ENCODE results near the gene XYLT1. TPM values are rescaled to one million over a fixed set of nuclear protein-coding genes. Genes with fewer than 3 reads are reported as not detected.

Gene XYLT1
- total and polyA plus RNA-seq, 9 of the 15 experiments (the other 6 are each of a cell fraction or from before 2014, with no cell fraction given), result 0.03 to 0.09 (median 0.08) TPM; not detected in 6

- BruUV-seq (replicated peaks), result no TSS peak
- Histone ChIP-seq H3K4me2 (ENCODE audit: insufficient read depth, low read length) (no peak overlapping the region), H3K27ac (ENCODE audit: extremely low read depth, low read depth, low read length) (no peak overlapping the region), H3K36me3 (ENCODE audit: control insufficient read depth, insufficient read depth, low read length) (no peaks in the 10 kb centered on the region), H3K27me3 (ENCODE audit: control insufficient read depth in 2 of 2, insufficient read depth in 2 of 2, low read length in 2 of 2) (peaks cover 16 to 56% of the 10 kb centered on the region in 2 experiments; a peak in 4 of 5 replicates), H3K4me1 (replicated peaks in 1 of 2; ENCODE audit: control insufficient read depth in 2 of 2, insufficient read depth in 2 of 2, low read length in 2 of 2) (no peaks in the 10 kb centered on the region), H3K9me3 (replicated peaks; ENCODE audit: control insufficient read depth, insufficient read depth, low read depth, low read length) (no peaks in the 10 kb centered on the region), H2AFZ (ENCODE audit: low read depth, low read length) (no peak overlapping the region), H3K79me2 (ENCODE audit: control insufficient read depth, insufficient read depth, low read length) (no peaks in the 10 kb centered on the region), H3K4me3 (no peak overlapping the region), H3K9me1 (ENCODE audit: control insufficient read depth, insufficient read depth, low read length) (no peaks in the 10 kb centered on the region), H3K9ac (ENCODE audit: insufficient read depth in 1 of 2, low read depth in 2 of 2, low read length in 2 of 2) (no peak overlapping the region), H4K20me1 (replicated peaks; ENCODE audit: control insufficient read depth, insufficient read depth, low read length) (no peaks in the 10 kb centered on the region; the same call in 1 of the 2 replicates)
- CTCF ChIA-PET (ENCODE audit: low intra/inter-chr PET ratio), result no interaction called here
- DNase-seq (ENCODE audit: extremely low read depth in 1 of 4, low spot score in 3 of 4) (no peak), ATAC-seq (no peak), FAIRE-seq (no peak)
- no peak for TF ChIP-seq ATF1 (CRISPR knock-in tag; IDR thresholded peaks at IDR 0.05)
- TF ChIP-seq ATF1 (tag; IDR thresholded peaks at IDR 0.05), result peak; percentile 41
- TF ChIP-seq RBM25 (IDR thresholded peaks at IDR 0.05; ENCODE audit: low read depth, low read length, severe bottlenecking), result peak; percentile 72
- no peak for TF ChIP-seq SOX6 (IDR thresholded peaks at IDR 0.05)
- no peak for TF ChIP-seq RHOXF2B (CRISPR knock-in tag; conservative IDR thresholded peaks at IDR 0.05)
- intact Hi-C loops (cut with micrococcal nuclease), result no loop called here
- in situ Hi-C loops (cut with MboI), result no loop called here
- WGBS (ENCODE audit: insufficient coverage, low coverage, missing lambda C conversion rate), result 1% methylated on average over 9 of the region's 9 CpGs
- POLR2A ChIA-PET, result interaction anchor here (1.1 kb wide), 1 partner anchor 13 kb away, joined by 3 read pairs; no protein-coding TSS in a partner anchor
Measured at GRCh38 chr16:17298238-17298637, 172.5 kb downstream of the XYLT1 start.

GRCh38 chr16:17296431-17296830 lies 174.3 kb downstream of the XYLT1 start:
- H3K27me3 ChIP-seq (ENCODE audit: control insufficient read depth in 2 of 2, insufficient read depth in 2 of 2, low read length in 2 of 2), result peaks cover 19 to 58% of the 10 kb centered on the region in 2 experiments; a peak in 4 of 5 replicates
- intact Hi-C loops (cut with micrococcal nuclease), result no loop called here
- no peak for ATAC-seq
- H3K36me3 ChIP-seq (ENCODE audit: control insufficient read depth, insufficient read depth, low read length), result no peaks in the 10 kb centered on the region
- in situ Hi-C loops (cut with MboI), result no loop called here
- CTCF ChIA-PET (ENCODE audit: low intra/inter-chr PET ratio), result interaction anchor here (0.7 kb wide), 1 partner anchor 30 kb away, joined by 5 read pairs; no protein-coding TSS in a partner anchor
- BruUV-seq (replicated peaks), result no TSS peak
- H3K4me1 ChIP-seq (replicated peaks in 1 of 2; ENCODE audit: control insufficient read depth in 2 of 2, insufficient read depth in 2 of 2, low read length in 2 of 2), result no peaks in the 10 kb centered on the region
- H3K27ac ChIP-seq (ENCODE audit: extremely low read depth, low read depth, low read length), result no peak overlapping the region
- TF ChIP-seq ESRRB (CRISPR knock-in tag; IDR thresholded peaks at IDR 0.05; ENCODE audit: borderline replicate concordance), result no peak
- TF ChIP-seq ZNF384 (IDR thresholded peaks at IDR 0.05; ENCODE audit: low read depth, low read length), result no peak
- H3K9me1 ChIP-seq (ENCODE audit: control insufficient read depth, insufficient read depth, low read length), result no peaks in the 10 kb centered on the region
- FAIRE-seq, result no peak
- H3K79me2 ChIP-seq (ENCODE audit: control insufficient read depth, insufficient read depth, low read length), result no peaks in the 10 kb centered on the region
- no peak overlapping the region for H3K9ac ChIP-seq (ENCODE audit: insufficient read depth in 1 of 2, low read depth in 2 of 2, low read length in 2 of 2)
- H3K9me3 ChIP-seq (replicated peaks; ENCODE audit: control insufficient read depth, insufficient read depth, low read depth, low read length), result no peaks in the 10 kb centered on the region
- no peak overlapping the region for H2AFZ ChIP-seq (ENCODE audit: low read depth, low read length)
- POLR2A ChIA-PET, result no interaction called here
- H3K4me2 ChIP-seq (ENCODE audit: insufficient read depth, low read length), result no peak overlapping the region
- H4K20me1 ChIP-seq (replicated peaks; ENCODE audit: control insufficient read depth, insufficient read depth, low read length), result peaks cover 3% of the 10 kb centered on the region; the same call in 1 of the 2 replicates
- DNase-seq (ENCODE audit: extremely low read depth in 1 of 4, low spot score in 3 of 4), result no peak
- no peak overlapping the region for H3K4me3 ChIP-seq
- 0% methylated on average over 7 of the region's 7 CpGs for WGBS (ENCODE audit: insufficient coverage, low coverage, missing lambda C conversion rate)

All from K562 (cell line).